Right ventricle myocardium inferior (tissue), 1 donor: ENCODE measurements around the gene CLDN15. TPM values are rescaled to one million over a fixed set of nuclear protein-coding genes. Genes with fewer than 3 reads are reported as not detected.

Source experiments
- ATAC-seq: fragments of 200-7000 bp; cut with Tn5 transposase; one replicate; pipeline ENCODE4 v1.9.1; 2020; ENCODE audit warnings: mild to moderate bottlenecking, moderate library complexity
- DNase-seq: peaks from one replicate; pipeline ENCODE4 v3.0.0; 2021; ENCODE audit errors: missing footprints
- intact Hi-C: fragments of 100-400 bp; cut with DNase I; formaldehyde crosslinking; loops from one replicate; pipeline ENCODE4 v1.11.0; 2022
- total RNA-seq: library from RNA; stranded (reverse); fragmentation: NEBNext Ultra II Directional; extraction: Animal tissue kit (Norgen Biotek cat#: 25700); gene quantifications from one replicate; pipeline ENCODE4 v1.2.1, GENCODE V29; 2021
- donor health status: DM: no; HTN: yes; CAD: no; lungs with severe emphysema.

The CLDN15 gene
- total RNA-seq, 1 donor from 2014 or later: 2.5 TPM

DNA sequence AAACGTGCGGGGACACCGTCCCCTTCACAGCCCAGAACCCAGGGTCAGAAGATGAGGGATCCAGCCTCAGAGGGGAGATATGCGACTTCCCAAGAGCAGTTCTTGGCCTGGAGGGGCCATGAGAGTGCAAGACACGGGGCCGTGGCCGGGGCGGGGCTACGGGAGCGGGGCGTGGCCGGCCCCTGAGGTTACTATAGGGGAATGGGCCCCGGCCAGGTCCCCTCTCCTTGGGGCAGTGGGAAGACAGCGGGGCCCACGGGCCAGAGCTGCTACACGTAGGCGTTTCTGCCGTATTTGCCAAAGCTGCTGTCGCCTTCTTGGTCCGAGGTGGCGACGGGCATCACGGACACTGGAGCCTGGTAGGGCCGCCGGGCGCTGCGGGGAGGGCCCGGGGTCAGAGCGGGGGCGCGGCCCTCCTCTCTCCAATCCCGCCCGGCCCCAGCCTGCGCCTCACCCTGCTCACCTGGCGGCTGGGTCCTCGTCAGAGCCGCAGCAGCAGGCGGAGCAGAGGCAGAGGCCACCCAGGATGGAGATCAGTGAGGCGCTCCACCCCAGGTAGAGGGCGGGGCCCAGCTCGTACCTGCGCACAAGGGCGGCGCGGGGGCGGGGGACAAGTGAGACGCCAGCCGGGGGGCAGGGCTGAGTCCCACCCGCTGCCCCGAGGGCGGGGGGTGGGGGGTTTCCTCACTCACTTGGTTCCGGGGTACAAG is 5.3 kb downstream of the CLDN15 start:
- no peak for DNase-seq
- ATAC-seq: no peak
- intact Hi-C loops: no loop called here

- no peak for DNase-seq
- ATAC-seq: no peak
- intact Hi-C loops: no loop called here
These were observed 6.0 kb downstream of the CLDN15 start for GRCh38 chr7:101231644-101232043.

DNA sequence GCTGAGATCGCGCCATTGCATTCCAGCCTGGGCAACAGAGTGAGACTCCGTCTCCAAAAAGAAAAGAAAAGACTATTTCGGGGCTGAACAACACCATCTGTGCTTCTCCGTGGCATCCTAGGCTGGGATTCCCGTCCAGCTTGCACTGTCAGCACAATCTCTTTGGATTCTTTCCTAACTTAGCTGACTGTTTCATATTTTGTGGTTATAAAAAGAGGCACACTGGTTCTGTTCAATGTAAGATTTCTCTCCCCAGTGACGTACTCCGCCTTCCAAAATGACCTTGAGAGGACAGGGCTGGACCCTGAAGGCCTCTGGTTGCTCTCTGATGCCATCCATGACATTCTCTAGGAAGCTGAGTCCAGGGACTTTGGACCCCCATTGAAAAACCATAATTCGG is 10.9 kb downstream of the CLDN15 start:
- intact Hi-C loops: no loop called here
- no peak for ATAC-seq
- no peak for DNase-seq

DNA sequence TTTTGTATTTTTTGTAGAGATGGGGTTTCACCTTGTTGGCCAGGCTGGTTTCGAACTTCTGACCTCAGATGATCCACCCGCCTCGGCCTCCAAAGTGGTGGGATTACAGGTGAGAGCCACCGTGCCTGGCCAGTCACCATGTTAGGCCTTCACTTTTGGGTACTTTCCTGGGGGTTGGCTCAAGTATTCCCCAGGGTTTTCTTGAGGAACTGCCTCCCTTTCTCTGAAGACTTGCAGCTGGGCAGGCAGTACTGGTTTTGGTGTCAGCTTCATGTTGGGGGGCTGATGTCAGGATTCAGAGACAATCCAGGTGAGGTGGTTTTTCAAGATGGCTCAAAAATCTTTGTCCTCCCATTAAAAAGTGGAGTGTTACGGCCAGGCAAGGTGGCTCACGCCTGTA is 12.0 kb downstream of the CLDN15 start:
- DNase-seq (no peak), ATAC-seq (no peak)
- intact Hi-C loops: no loop called here

- no peak for DNase-seq
- peak; percentile 20 for ATAC-seq
- intact Hi-C loops: no loop called here
These were observed 14.1 kb downstream of the CLDN15 start for GRCh38 chr7:101223528-101223927.

- ATAC-seq (no peak), DNase-seq (no peak)
- intact Hi-C loops: no loop called here
These were observed 15.2 kb downstream of the CLDN15 start for GRCh38 chr7:101222275-101222830.

DNA sequence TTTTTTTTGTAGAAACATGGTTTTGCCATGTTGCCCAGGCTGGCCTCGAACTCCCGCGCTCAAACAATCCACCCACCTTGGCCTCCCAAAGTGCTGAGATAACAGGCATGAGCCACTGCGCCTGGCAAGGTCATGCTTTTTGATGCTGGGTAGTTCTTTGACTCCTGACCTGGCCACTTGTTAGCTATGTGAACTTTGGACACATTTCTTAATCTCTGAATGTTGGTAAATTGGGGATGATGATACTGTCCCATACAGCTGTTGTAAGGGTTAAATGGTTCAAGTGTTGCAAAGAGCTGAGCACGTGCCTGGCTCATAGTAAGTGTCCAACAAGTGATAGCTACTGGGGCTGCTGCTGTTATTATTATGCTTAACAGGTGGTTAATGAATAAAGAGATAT is 17.3 kb downstream of the CLDN15 start:
- no peak for ATAC-seq
- no peak for DNase-seq
- intact Hi-C loops: no loop called here

GRCh38 chr7:101218236-101219125 is 19.1 kb downstream of the CLDN15 start:
- ATAC-seq (no peak), DNase-seq (no peak)
- intact Hi-C loops: loop anchor here (1.0 kb wide), 1 partner anchor 26 kb away; no protein-coding TSS in a partner anchor

GRCh38 chr7:101217388-101218235 is 20.0 kb downstream of the CLDN15 start, which contains the start of the genes PLOD3 and ZNHIT1:
Gene PLOD3, minus strand, starts transcription at chr7:101217581. Its CDS starts 307 bp downstream, at chr7:101217274.
Gene ZNHIT1, plus strand, starts transcription at chr7:101218165. Its CDS starts 31 bp downstream, at chr7:101218196.
- ATAC-seq (peak; percentile 95), DNase-seq (peak; percentile 97)
- intact Hi-C loops: loop anchor here (1.0 kb wide), 1 partner anchor 27 kb away; no protein-coding TSS in a partner anchor

- no peak for DNase-seq
- intact Hi-C loops: no loop called here
These were observed 20.7 kb downstream of the CLDN15 start for GRCh38 chr7:101216860-101217387.

DNA sequence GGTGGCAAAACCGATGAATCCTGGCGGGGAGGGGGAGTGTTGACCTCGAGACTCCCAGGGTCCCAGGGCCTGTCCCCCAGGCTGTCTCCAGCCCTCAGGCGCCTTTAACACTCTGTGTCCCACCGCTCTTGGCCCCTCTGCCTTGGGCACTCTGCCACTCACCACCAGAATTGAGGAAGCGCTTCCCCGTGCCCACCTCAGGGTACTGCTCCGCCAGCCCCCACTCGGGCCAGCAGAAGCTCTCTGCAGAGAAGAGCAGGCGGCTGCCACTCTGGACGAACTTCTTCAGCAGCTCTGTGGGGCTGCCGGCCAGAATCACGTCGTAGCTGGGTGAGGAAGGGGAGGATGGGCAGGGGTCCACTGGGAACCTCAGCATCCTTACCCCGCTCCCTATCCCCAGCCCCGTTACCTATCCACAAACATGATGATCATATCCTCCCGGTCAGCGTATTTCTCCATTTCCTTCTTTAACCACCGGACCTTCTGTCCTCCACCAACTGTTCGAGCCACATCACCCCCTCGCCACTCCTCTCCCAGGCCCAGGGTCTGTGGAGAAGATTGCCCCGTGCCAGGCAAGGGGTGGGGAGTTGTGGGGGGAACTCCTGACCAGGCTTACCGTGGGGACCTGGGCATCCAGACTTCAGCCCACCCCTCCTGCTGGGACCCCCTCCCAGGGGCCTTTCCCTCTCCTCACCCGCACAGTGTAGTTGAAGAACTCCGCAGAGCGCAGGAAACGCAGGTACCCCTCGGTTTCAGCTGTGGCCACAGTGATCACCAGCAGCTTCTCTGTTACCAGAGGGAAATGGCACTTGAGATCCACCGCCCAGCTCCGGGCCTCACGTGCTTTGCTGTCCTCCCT is 21.4 kb downstream of the CLDN15 start:
- intact Hi-C loops: no loop called here
- ATAC-seq: no peak

More at GRCh38 chr7:101216860-101217387, 20.7 kb downstream of the CLDN15 start:
- no peak for ATAC-seq

DNA sequence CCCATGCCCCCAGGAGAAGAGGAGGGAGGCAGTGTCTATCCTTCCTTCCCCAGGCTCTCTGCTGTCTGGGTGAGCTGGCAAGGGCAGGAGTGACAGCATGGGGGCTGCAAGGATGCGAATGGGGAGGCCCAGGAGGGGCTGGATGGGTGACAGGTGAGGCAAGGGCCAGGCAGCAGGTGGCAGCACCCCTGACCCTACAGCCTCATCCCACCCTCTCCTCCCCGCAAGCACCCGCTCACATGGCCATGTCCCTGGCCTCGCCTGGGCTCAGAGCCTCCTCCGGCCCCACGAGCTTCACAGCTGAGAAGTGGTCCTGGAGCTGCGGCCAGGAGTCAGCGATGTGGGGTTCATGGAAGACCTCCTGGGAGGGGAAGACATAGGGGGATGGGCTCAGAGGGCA is 25.6 kb downstream of the CLDN15 start:
- intact Hi-C loops: no loop called here
- no peak for ATAC-seq
- DNase-seq: no peak

More for the DNA sequence above, 21.4 kb downstream of the CLDN15 start:
- DNase-seq: no peak

DNA sequence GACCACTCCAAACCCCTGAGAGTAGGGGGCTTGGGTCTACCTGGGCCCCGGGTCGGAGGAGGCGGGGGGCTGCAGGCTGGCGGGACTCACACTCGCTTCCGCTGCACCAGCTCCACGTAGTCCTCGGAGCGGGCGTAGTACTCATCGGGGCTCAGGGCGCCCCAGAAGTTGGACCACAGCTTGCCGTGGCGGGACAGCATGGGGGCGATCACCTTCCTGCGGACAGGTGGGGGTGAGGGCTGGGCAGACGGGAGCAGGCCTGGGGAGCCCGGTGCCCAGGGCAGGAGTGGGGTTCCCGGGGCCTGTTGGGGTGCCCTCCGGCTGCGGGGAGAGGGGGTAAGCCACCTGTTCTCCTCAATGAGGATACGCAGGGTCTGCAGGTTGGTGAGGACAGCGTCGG is 26.1 kb downstream of the CLDN15 start:
- DNase-seq (no peak), ATAC-seq (no peak)
- intact Hi-C loops: no loop called here

GRCh38 chr7:101210143-101210542 is 27.5 kb downstream of the CLDN15 start:
- ATAC-seq (no peak), DNase-seq (no peak)
- intact Hi-C loops: no loop called here

- no peak for ATAC-seq
- intact Hi-C loops: no loop called here
These were observed 28.8 kb downstream of the CLDN15 start for GRCh38 chr7:101208794-101209193.

DNA sequence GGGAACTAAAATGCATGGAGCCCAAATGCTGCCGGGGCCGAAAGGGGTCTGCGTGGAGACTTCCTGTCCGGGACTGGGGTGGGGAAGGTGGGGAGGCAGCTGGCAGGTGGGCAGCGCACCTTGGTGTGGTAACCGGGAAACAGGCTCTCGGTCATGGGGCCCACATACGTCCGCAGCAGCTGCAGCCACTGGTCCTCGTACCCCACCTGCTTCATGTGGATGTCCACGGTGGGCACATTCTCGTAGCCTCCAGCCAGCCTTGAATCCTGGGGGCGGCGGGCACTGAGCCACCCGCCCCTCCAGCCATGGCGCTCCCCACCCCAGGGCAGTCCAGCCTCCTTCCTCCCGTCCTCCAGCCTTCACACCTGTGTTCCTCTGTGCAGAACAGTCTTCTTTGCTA is 30.1 kb downstream of the CLDN15 start:
- ATAC-seq (no peak), DNase-seq (no peak)
- intact Hi-C loops: no loop called here

More at GRCh38 chr7:101208794-101209193, 28.8 kb downstream of the CLDN15 start:
- no peak for DNase-seq

DNA sequence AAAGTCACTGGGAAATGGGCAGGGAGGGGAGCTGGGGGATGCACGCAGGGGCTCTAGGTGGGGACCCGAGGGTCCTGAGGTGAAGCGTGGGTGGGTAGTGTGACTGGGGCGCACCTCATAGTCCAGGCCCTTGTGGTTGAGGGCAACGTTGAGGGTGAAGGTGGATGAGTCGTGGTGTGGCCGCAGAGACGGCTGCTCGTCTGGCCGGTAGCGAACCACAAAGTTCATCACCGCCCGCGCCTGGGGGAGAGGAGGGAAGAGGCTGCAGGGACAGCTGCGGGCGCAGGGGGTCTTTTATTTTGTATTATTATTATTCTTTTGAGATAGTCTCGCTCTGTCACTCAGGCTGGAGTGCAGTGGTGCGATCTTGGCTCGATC is 30.9 kb downstream of the CLDN15 start:
- DNase-seq (no peak), ATAC-seq (no peak)
- intact Hi-C loops: no loop called here
